GOT3 (cell line): Measurements from ENCODE around the gene AR.

Experiments used
- DNase-seq: peaks from one replicate; lab custom pipeline; 2025; ENCODE audit warnings: mixed read lengths; lab: John Stamatoyannopoulos, UW

AR gene, protein sequence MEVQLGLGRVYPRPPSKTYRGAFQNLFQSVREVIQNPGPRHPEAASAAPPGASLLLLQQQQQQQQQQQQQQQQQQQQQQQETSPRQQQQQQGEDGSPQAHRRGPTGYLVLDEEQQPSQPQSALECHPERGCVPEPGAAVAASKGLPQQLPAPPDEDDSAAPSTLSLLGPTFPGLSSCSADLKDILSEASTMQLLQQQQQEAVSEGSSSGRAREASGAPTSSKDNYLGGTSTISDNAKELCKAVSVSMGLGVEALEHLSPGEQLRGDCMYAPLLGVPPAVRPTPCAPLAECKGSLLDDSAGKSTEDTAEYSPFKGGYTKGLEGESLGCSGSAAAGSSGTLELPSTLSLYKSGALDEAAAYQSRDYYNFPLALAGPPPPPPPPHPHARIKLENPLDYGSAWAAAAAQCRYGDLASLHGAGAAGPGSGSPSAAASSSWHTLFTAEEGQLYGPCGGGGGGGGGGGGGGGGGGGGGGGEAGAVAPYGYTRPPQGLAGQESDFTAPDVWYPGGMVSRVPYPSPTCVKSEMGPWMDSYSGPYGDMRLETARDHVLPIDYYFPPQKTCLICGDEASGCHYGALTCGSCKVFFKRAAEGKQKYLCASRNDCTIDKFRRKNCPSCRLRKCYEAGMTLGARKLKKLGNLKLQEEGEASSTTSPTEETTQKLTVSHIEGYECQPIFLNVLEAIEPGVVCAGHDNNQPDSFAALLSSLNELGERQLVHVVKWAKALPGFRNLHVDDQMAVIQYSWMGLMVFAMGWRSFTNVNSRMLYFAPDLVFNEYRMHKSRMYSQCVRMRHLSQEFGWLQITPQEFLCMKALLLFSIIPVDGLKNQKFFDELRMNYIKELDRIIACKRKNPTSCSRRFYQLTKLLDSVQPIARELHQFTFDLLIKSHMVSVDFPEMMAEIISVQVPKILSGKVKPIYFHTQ

DNA sequence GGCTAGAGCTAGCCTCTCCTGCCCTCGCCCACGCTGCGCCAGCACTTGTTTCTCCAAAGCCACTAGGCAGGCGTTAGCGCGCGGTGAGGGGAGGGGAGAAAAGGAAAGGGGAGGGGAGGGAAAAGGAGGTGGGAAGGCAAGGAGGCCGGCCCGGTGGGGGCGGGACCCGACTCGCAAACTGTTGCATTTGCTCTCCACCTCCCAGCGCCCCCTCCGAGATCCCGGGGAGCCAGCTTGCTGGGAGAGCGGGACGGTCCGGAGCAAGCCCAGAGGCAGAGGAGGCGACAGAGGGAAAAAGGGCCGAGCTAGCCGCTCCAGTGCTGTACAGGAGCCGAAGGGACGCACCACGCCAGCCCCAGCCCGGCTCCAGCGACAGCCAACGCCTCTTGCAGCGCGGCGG is at the start of gene AR:
AR (plus strand) TSS at position 204 of the 400 bp plus-strand sequence. CDS start 1,126 bp downstream, outside the sequence.
- DNase-seq: no peak

DNA sequence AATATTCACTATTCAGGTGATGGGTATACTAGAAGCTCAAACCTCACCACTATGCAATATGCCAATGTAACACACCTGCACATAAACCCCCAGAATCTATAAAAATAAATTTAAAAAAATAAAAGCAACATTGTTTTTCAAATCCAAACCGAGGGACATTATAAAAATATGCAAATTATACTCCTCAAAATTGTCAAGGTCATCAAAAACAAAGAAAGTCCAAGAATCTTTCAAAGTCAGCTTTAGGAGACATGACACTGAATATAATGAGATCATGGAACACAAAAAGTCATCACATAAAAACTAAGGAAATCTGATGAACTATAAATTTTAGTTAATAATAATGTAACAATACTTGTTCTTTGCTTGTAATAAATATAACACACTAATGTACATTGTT is 43.2 kb upstream of the AR start:
- DNase-seq: no peak

GRCh38 chrX:67503004-67503403 is 40.8 kb upstream of the AR start:
- no peak for DNase-seq

GRCh38 chrX:67503453-67503852 is 40.4 kb upstream of the AR start:
- DNase-seq: no peak

DNA sequence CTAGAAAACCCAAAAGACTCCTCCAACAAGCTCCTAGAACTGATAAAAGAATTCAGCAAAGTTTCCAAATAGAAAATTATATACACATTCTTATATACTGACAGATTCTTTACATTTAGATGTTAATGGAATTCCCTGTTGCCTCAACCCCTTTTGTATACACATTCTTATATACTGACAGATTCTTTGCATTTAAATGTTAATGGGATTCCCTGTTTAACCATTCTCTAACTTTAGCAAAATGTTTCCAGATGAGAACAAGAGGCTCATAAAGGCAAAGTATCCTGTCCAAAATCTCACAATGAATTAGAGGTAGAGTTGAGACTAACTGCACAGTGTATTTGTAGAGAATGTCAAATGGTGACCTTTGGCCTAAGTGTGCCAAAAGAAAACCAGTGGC is 23.1 kb upstream of the AR start:
- no peak for DNase-seq

DNA sequence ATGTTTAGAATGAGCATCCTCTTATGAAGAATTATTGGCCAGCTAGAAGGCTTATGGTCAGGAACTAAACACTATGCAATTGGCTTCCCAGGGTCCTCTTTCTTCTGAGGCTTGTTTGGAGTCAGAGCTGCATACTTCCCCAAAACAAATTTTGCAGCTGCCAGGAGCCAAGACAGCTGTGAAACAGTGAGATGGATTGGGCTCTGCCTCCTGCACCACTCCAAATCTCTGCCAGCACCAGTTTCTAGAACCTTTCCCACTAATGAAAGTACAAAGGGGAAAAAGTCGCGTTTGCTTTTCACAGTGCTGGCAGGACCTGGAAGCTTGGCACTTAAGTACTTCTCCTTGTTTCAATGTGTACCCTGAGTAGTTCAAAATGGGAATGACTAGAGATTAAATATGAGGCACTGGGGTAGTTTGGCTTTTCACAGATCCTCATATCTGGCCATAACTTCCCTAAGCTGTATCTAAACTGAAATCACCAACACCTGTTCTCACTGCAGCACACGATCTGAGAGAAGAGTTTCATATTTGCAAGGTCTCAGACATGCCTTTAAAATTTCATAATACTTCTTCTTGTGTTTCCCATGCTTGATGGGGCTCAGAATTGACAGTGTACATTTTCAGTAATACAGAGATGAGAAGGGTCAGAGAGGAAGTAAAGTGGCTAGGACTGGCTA is 20.7 kb upstream of the AR start:
- DNase-seq: no peak

DNA sequence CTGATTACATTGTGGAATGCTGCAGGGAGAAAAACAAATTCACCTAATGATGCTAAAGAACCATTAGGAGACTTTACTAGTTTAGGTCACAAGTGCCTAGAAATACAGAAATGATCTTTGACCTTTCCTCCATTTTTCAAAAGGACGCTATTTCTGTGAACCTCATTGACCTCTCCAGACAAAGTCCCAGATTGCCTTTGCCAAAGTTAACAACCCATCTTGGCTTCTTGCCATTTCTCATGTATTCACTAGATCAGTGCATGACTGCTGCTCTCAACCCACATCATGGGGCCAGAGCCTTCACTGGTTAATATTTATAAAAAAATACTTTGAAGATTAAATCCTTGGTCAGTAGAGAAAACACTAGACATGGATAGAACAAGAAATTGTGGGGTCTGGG is 19.9 kb upstream of the AR start:
- DNase-seq: no peak

GRCh38 chrX:67524428-67524827 is 19.4 kb upstream of the AR start:
- no peak for DNase-seq

GRCh38 chrX:67524950-67525691 is 18.7 kb upstream of the AR start:
- no peak for DNase-seq

- no peak for DNase-seq
These were observed 7.3 kb upstream of the AR start for GRCh38 chrX:67536564-67536963.

DNA sequence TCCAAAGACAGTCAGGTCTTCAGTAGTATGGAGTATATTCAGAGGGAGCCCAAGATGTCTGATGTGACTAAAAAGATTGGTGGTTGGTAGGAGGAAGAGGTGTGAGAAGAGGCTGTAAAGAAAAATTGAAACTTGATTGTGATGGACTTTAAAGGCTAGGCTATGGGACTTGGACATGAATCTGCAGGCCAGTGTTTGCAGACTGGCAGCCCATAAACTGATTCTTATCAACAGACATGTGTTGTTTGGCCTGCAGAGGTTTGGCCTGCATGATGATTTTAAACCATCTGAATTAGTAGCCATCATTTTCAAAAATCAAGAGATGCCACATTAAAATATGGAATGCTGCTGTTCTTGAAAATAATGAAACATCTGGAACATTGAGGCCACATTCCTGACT is 5.4 kb upstream of the AR start:
- DNase-seq: no peak

GRCh38 chrX:67544281-67545035 is 637 bp downstream of the AR start:
- no peak for DNase-seq

DNA sequence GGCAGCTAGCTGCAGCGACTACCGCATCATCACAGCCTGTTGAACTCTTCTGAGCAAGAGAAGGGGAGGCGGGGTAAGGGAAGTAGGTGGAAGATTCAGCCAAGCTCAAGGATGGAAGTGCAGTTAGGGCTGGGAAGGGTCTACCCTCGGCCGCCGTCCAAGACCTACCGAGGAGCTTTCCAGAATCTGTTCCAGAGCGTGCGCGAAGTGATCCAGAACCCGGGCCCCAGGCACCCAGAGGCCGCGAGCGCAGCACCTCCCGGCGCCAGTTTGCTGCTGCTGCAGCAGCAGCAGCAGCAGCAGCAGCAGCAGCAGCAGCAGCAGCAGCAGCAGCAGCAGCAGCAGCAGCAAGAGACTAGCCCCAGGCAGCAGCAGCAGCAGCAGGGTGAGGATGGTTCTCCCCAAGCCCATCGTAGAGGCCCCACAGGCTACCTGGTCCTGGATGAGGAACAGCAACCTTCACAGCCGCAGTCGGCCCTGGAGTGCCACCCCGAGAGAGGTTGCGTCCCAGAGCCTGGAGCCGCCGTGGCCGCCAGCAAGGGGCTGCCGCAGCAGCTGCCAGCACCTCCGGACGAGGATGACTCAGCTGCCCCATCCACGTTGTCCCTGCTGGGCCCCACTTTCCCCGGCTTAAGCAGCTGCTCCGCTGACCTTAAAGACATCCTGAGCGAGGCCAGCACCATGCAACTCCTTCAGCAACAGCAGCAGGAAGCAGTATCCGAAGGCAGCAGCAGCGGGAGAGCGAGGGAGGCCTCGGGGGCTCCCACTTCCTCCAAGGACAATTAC is 1.4 kb downstream of the AR start:
- DNase-seq: no peak

DNA sequence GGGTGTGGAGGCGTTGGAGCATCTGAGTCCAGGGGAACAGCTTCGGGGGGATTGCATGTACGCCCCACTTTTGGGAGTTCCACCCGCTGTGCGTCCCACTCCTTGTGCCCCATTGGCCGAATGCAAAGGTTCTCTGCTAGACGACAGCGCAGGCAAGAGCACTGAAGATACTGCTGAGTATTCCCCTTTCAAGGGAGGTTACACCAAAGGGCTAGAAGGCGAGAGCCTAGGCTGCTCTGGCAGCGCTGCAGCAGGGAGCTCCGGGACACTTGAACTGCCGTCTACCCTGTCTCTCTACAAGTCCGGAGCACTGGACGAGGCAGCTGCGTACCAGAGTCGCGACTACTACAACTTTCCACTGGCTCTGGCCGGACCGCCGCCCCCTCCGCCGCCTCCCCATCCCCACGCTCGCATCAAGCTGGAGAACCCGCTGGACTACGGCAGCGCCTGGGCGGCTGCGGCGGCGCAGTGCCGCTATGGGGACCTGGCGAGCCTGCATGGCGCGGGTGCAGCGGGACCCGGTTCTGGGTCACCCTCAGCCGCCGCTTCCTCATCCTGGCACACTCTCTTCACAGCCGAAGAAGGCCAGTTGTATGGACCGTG is 2.2 kb downstream of the AR start:
- DNase-seq: no peak

DNA sequence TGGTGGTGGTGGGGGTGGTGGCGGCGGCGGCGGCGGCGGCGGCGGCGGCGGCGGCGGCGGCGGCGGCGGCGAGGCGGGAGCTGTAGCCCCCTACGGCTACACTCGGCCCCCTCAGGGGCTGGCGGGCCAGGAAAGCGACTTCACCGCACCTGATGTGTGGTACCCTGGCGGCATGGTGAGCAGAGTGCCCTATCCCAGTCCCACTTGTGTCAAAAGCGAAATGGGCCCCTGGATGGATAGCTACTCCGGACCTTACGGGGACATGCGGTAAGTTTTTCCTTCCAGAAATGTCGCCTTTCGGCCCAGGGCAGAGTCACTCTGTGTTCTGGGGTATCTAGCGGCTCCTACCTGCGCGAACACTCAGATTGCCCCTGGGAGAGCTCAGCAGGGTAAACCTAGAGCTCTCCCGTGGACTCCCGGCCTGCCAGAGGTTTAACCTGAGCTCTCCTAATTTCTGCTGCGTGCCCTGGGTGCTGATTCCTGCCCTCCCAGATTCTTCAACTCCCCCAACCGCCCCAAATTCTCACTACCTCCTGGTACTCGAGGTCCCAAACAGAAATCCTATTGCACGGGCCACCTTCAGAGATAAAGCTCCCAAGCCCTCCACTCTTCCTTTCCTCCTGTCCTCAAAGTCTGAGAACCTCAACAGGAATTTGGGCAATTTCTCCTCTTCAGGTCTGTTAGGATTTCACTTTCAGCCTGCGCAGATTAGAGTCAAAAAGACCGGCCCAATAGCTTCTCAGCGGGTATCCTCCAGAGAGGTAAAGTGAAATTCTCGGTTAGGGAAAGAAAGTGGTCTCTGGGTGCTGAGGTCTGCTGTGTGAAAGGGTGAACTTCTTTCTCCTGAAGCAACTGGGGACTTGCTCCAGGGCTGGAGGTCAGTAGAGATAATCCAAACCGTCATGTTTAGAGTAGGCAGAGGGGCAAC is 2.9 kb downstream of the AR start:
- no peak for DNase-seq

DNA sequence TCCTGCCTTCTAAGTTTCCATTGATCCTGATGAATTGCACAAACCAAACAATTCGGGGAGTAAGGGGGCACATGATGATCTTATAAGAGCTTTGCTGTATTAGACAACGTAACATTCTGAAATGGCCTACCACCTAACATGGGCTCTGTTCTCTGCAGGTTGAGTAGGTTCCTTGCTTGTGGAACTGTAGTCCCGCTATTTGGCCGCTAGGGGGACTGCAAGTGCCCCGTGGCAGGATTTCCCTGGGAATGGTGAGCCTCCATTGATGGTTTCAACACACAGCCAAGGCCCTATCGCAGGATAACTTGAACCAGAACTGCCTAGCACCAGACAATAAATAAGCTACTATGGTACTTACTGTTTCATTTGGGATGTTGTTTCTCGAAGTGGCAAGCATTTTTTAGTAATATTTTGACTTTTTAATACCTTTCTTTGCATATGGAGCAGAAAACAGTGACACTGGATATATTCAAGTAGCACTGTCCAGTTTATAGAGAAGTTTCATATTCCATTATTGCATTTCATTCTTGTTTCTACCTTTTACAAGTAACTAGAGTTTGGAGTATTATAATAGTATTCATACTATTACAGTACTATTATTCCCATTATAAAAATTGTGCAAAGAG is 11.9 kb downstream of the AR start:
- no peak for DNase-seq

DNA sequence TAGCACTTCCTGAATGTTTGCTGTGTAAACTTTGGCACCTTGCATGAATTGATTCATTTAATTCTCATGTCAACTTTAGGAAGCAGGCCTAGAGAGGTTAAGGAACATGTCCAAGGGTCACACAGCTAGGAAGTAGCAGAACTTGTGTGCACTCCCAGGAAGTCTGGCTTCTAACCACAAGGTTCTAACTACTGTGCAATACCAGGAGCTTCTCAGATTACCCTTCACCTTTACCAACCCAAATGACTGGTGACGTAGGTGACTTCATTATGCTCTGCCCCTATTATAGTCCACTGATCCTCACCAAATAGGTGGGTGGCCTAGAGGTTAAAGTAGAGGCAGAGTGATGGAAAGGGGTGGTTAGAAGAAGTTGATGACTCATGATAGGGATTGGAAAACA is 14.4 kb downstream of the AR start:
- no peak for DNase-seq
